Measurements from ENCODE around the gene SUGP2. TPM values are rescaled to one million over a fixed set of nuclear protein-coding genes. Genes with fewer than 3 reads are reported as not detected.
A peak's percentile ranks its signal among the peaks of the same experiment; 100 is the strongest.

SUGP2 gene
- total and polyA plus RNA-seq, 9 of the 15 experiments (the other 6 are each of a cell fraction or from before 2014, with no cell fraction given), result 13.1 to 101 (median 63.1) TPM

GRCh38 chr19:19064098-19064722 is 30.9 kb upstream of the SUGP2 start (continued):
- TF ChIP-seq ARID4B (CRISPR knock-in tag; IDR thresholded peaks at IDR 0.05), result peak; percentile 78
- no peak for TF ChIP-seq TBL1XR1 (IDR thresholded peaks at IDR 0.05; ENCODE audit: low read length in 2 of 2)
- no peak for TF ChIP-seq NELFE (IDR thresholded peaks at IDR 0.05; ENCODE audit: insufficient read depth, insufficient read length)
- no peak for TF ChIP-seq HDAC8 (tag; IDR thresholded peaks at IDR 0.05)
- no peak for TF ChIP-seq FOXK2 (conservative IDR thresholded peaks at IDR 0.05 in 1 of 2, IDR thresholded peaks at IDR 0.05 in 1 of 2; ENCODE audit: low read depth in 2 of 2)
- no peak for TF ChIP-seq SMARCC2 (IDR thresholded peaks at IDR 0.05; ENCODE audit: low read depth)
- TF ChIP-seq, protein P1, sequence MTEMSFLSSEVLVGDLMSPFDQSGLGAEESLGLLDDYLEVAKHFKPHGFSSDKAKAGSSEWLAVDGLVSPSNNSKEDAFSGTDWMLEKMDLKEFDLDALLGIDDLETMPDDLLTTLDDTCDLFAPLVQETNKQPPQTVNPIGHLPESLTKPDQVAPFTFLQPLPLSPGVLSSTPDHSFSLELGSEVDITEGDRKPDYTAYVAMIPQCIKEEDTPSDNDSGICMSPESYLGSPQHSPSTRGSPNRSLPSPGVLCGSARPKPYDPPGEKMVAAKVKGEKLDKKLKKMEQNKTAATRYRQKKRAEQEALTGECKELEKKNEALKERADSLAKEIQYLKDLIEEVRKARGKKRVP (CRISPR knock-in tag; IDR thresholded peaks at IDR 0.05), result no peak
- TF ChIP-seq OTX1 (CRISPR knock-in tag; IDR thresholded peaks at IDR 0.05), result no peak
- TF ChIP-seq ELF2 (CRISPR knock-in tag; IDR thresholded peaks at IDR 0.05), result no peak
- TF ChIP-seq SAFB (IDR thresholded peaks at IDR 0.05; ENCODE audit: borderline replicate concordance, low read depth, low read length), result peak; percentile 73; the same call in 1 of the 2 replicates
- 0 out of 2 replicates have a peak, but pooled peaks have one; percentile 3 for TF ChIP-seq GMEB1 (CRISPR knock-in tag; IDR thresholded peaks at IDR 0.05)
- TF ChIP-seq ZNF12 (CRISPR knock-in tag; IDR thresholded peaks at IDR 0.05), result no peak
- TF ChIP-seq, protein P2, sequence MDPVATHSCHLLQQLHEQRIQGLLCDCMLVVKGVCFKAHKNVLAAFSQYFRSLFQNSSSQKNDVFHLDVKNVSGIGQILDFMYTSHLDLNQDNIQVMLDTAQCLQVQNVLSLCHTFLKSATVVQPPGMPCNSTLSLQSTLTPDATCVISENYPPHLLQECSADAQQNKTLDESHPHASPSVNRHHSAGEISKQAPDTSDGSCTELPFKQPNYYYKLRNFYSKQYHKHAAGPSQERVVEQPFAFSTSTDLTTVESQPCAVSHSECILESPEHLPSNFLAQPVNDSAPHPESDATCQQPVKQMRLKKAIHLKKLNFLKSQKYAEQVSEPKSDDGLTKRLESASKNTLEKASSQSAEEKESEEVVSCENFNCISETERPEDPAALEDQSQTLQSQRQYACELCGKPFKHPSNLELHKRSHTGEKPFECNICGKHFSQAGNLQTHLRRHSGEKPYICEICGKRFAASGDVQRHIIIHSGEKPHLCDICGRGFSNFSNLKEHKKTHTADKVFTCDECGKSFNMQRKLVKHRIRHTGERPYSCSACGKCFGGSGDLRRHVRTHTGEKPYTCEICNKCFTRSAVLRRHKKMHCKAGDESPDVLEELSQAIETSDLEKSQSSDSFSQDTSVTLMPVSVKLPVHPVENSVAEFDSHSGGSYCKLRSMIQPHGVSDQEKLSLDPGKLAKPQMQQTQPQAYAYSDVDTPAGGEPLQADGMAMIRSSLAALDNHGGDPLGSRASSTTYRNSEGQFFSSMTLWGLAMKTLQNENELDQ (CRISPR knock-in tag; IDR thresholded peaks at IDR 0.05; ENCODE audit: borderline replicate concordance), result no peak
- peak; percentile 16; the same call in 1 of the 2 replicates for TF ChIP-seq KLF1 (tag; IDR thresholded peaks at IDR 0.05)
- TF ChIP-seq ZFP30 (CRISPR knock-in tag; IDR thresholded peaks at IDR 0.05; ENCODE audit: borderline replicate concordance), result no peak
- TF ChIP-seq SMARCE1 (IDR thresholded peaks at IDR 0.05), result no peak
- peak; percentile 83; the same call in 1 of the 2 replicates for TF ChIP-seq ZC3H4 (CRISPR knock-in tag; IDR thresholded peaks at IDR 0.05; ENCODE audit: borderline replicate concordance)
- TF ChIP-seq HSF4 (CRISPR knock-in tag; IDR thresholded peaks at IDR 0.05; ENCODE audit: borderline replicate concordance), result no peak
- TF ChIP-seq RBM14 (IDR thresholded peaks at IDR 0.05; ENCODE audit: borderline replicate concordance, insufficient read depth, low read depth, low read length), result no peak

Measured in K562 (cell line).